Neural progenitor cell (in vitro differentiated cells): ENCODE data around the gene REV3L. TPM values are rescaled to one million over a fixed set of nuclear protein-coding genes. Genes with fewer than 3 reads are reported as not detected.

ENCODE experiments used
- DNase-seq: peaks from one replicate; pipeline ENCODE4 v3.0.0-alpha.2; 2016; ENCODE audit warnings: low spot score
- H2AFZ ChIP-seq: fragments of 200-600 bp; sonication (generic); replicated peaks from 2 replicates; pipeline ENCODE4 v1.6.1; 2016; ENCODE audit warnings: antibody characterized with exemption
- H3F3A ChIP-seq: fragments of 200-600 bp; sonication (generic); 2 replicates; pipeline ENCODE4 v1.6.1; 2016; ENCODE audit warnings: antibody characterized with exemption, low read depth
- H3K27ac ChIP-seq: fragments of 200-600 bp; sonication (generic); 2 replicates; pipeline ENCODE4 v1.5.1; 2016; ENCODE audit warnings: mild to moderate bottlenecking
- H3K27me3 ChIP-seq: fragments of 200-600 bp; sonication (generic); 2 replicates; pipeline ENCODE4 v1.6.1; 2016; ENCODE audit warnings: mild to moderate bottlenecking, moderate library complexity
- H3K36me3 ChIP-seq: fragments of 200-600 bp; sonication (generic); 2 replicates; pipeline ENCODE4 v1.5.1; 2016
- H3K4me1 ChIP-seq: fragments of 200-600 bp; sonication (generic); 2 replicates; pipeline ENCODE4 v1.6.1; 2016; ENCODE audit warnings: mixed run types
- H3K4me2 ChIP-seq: fragments of 200-600 bp; sonication (generic); 2 replicates; pipeline ENCODE4 v1.6.1; 2016
- H3K4me3 ChIP-seq: fragments of 200-600 bp; sonication (generic); 2 replicates; pipeline ENCODE4 v1.5.1; 2016
- H3K79me2 ChIP-seq: fragments of 200-600 bp; sonication (generic); 2 replicates; pipeline ENCODE4 v1.6.1; 2016; ENCODE audit warnings: low read depth
- H3K9ac ChIP-seq: fragments of 200-600 bp; sonication (generic); 2 replicates; pipeline ENCODE4 v1.6.1; 2016
- H3K9me3 ChIP-seq: fragments of 200-600 bp; sonication (generic); 2 replicates; pipeline ENCODE4 v1.5.1; 2016; ENCODE audit warnings: low read depth
- H4K20me1 ChIP-seq: fragments of 200-600 bp; sonication (generic); 2 replicates; pipeline ENCODE4 v1.6.1; 2016; ENCODE audit warnings: low read depth
- H3K27ac Mint-ChIP-seq: 3 replicates; pipeline ENCODE4 v1.8.0; 2021; ENCODE audit warnings: mixed read lengths
- H3K27me3 Mint-ChIP-seq: 2 replicates; pipeline ENCODE4 v1.8.0; 2022; ENCODE audit warnings: low read depth, mild to moderate bottlenecking, inconsistent platforms, moderate library complexity, mixed read lengths; ENCODE audit not compliant: insufficient read depth
- H3K36me3 Mint-ChIP-seq: 3 replicates; pipeline ENCODE4 v1.8.0; 2021; ENCODE audit warnings: mixed read lengths
- H3K4me1 Mint-ChIP-seq: 3 replicates; pipeline ENCODE4 v1.8.0; 2021; ENCODE audit warnings: mixed read lengths
- H3K4me3 Mint-ChIP-seq: 3 replicates; pipeline ENCODE4 v1.8.0; 2021; ENCODE audit warnings: mild to moderate bottlenecking, moderate library complexity, mixed read lengths
- H3K9me3 Mint-ChIP-seq: 3 replicates; pipeline ENCODE4 v1.8.0; 2020; ENCODE audit warnings: mixed read lengths
- EZH2 ChIP-seq: fragments of 200-600 bp; sonication (generic); IDR thresholded peaks from 2 replicates; pipeline ENCODE4 v1.6.1; 2017; ENCODE audit warnings: antibody characterized with exemption, mild to moderate bottlenecking, moderate library complexity
- EZH2phosphoT487 ChIP-seq: fragments of 200-600 bp; sonication (generic); IDR thresholded peaks from 2 replicates; pipeline ENCODE4 v1.6.1; 2017; ENCODE audit warnings: antibody characterized with exemption
- total RNA-seq: library from RNA; depleted of rRNA; stranded (reverse); fragments of >200 nt; gene quantifications from 2 replicates; pipeline ENCODE4 v1.2.3, GENCODE V29; 2015; ENCODE audit warnings: low replicate concordance
- TF ChIP-seq, protein P1 (sequence below): fragments of 200-600 bp; sonication (generic); IDR thresholded peaks from 2 replicates; pipeline ENCODE4 v1.5.1; 2017; ENCODE audit warnings: antibody characterized with exemption, mild to moderate bottlenecking

REV3L gene
- total RNA-seq, 1 donor from 2014 or later: 23.5 TPM

DNA sequence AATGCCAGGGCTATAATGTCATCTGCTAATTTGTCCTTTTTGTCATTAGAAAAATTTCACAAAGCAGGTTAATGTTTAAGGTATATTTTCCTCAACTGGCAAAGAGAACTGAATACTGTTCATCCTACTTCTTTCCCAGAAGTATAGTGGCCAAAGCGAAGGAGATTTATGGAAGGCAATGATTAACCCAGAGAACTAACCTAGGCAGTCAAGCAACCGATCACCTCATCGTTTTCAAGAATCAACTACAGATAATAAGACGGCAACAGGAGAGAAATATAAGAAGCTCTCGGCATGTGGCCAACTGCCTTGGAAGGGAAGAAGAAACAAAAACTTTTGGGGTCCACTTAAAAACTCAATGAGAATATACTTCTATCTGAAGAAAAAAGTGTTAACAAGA, 38.2 kb downstream of the REV3L start:
- H4K20me1 ChIP-seq: peaks cover 24% of the 10 kb centered on the region
- no peak overlapping the region for H2AFZ ChIP-seq
- no peak overlapping the region for H3K27ac ChIP-seq
- peaks cover 4% of the 10 kb centered on the region for H3K9me3 Mint-ChIP-seq
- no peak overlapping the region for H3K4me2 ChIP-seq
- H3K36me3 Mint-ChIP-seq: peaks cover 17% of the 10 kb centered on the region
- H3K27me3 Mint-ChIP-seq: no peaks in the 10 kb centered on the region
- no peaks in the 10 kb centered on the region for H3K9me3 ChIP-seq
- H3K79me2 ChIP-seq: peaks cover 35% of the 10 kb centered on the region
- no peak overlapping the region for H3K4me3 Mint-ChIP-seq
- H3K4me1 ChIP-seq: no peaks in the 10 kb centered on the region
- no peaks in the 10 kb centered on the region for H3K4me1 Mint-ChIP-seq
- TF ChIP-seq, protein P1, sequence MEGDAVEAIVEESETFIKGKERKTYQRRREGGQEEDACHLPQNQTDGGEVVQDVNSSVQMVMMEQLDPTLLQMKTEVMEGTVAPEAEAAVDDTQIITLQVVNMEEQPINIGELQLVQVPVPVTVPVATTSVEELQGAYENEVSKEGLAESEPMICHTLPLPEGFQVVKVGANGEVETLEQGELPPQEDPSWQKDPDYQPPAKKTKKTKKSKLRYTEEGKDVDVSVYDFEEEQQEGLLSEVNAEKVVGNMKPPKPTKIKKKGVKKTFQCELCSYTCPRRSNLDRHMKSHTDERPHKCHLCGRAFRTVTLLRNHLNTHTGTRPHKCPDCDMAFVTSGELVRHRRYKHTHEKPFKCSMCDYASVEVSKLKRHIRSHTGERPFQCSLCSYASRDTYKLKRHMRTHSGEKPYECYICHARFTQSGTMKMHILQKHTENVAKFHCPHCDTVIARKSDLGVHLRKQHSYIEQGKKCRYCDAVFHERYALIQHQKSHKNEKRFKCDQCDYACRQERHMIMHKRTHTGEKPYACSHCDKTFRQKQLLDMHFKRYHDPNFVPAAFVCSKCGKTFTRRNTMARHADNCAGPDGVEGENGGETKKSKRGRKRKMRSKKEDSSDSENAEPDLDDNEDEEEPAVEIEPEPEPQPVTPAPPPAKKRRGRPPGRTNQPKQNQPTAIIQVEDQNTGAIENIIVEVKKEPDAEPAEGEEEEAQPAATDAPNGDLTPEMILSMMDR: no peak
- TF ChIP-seq EZH2 (no peak), EZH2phosphoT487 (no peak)
- no peak overlapping the region for H3K4me3 ChIP-seq
- no peaks in the 10 kb centered on the region for H3K36me3 ChIP-seq
- H3K27me3 ChIP-seq: no peaks in the 10 kb centered on the region
- DNase-seq: no peak
- no peak overlapping the region for H3K9ac ChIP-seq
- no peak overlapping the region for H3K27ac Mint-ChIP-seq
- H3F3A ChIP-seq: no peaks in the 10 kb centered on the region

DNA sequence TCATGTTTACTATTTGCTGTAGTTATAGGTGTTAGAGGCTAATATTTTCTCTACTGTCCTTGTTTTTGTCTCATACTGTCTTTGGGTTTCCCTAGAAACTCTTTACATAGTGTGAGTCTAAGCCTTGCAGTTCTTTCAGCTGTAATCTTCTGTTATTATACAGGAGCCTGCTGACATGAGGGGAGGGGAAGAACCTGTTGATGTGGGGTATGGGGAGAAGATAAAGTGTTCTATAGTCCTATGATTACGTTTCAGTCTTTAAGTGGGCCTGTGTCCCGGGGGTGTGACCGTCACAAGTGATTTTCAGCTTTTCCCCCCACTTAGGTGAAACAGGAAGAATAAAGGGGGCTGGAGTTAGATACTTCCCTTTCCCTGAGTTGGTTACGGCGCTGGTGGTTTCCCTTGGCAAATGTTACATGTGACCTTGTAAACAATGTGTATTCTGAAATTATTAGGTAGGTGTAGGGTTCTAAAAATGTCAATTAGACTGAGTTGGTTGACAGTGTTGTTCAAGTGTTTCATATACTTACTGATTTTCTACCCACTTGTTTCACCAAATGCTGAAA, 41.3 kb downstream of the REV3L start:
- no peak for DNase-seq
- peaks cover 20% of the 10 kb centered on the region for H3K36me3 Mint-ChIP-seq
- Histone ChIP-seq H3K36me3 (no peaks in the 10 kb centered on the region), H3K4me1 (no peaks in the 10 kb centered on the region), H2AFZ (no peak overlapping the region), H3K27ac (no peak overlapping the region), H4K20me1 (peaks cover 7% of the 10 kb centered on the region), H3K4me3 (no peak overlapping the region), H3K79me2 (peaks cover 44% of the 10 kb centered on the region), H3K4me2 (no peak overlapping the region), H3K9ac (no peak overlapping the region), H3K9me3 (no peaks in the 10 kb centered on the region), H3K27me3 (no peaks in the 10 kb centered on the region), H3F3A (no peaks in the 10 kb centered on the region)
- H3K27me3 Mint-ChIP-seq: no peaks in the 10 kb centered on the region
- peaks cover 4% of the 10 kb centered on the region for H3K9me3 Mint-ChIP-seq
- no peak overlapping the region for H3K4me3 Mint-ChIP-seq
- no peak for TF ChIP-seq EZH2
- TF ChIP-seq, protein P1: no peak
- TF ChIP-seq EZH2phosphoT487: no peak
- no peak overlapping the region for H3K27ac Mint-ChIP-seq
- H3K4me1 Mint-ChIP-seq: no peaks in the 10 kb centered on the region

DNA sequence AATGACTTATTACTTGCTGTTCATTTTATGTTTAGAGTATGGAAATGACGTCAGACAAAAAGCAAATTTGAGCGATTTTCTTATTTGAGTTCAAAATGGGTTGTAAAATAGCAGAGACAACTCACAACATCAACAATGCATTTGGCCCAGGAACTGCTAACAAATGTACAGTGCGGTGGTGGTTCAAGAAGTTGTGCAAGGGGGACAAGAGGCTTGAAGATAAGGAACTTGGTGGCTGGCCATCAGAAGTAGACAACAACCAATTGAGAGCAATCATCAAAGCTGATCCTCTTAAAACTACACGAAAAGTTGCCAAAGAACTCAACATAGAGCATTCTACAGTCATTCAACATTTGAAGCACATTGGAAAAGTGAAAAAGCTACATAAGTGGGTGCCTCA, 43.8 kb downstream of the REV3L start:
- no peak overlapping the region for H3K4me3 ChIP-seq
- H3K4me2 ChIP-seq: no peak overlapping the region
- no peaks in the 10 kb centered on the region for H3K27me3 ChIP-seq
- peaks cover 19% of the 10 kb centered on the region for H3K9me3 Mint-ChIP-seq
- H3K4me1 ChIP-seq: no peaks in the 10 kb centered on the region
- H3F3A ChIP-seq: no peaks in the 10 kb centered on the region
- H3K36me3 Mint-ChIP-seq: peaks cover 26% of the 10 kb centered on the region
- no peaks in the 10 kb centered on the region for H3K36me3 ChIP-seq
- H2AFZ ChIP-seq: no peak overlapping the region
- no peak overlapping the region for H3K27ac Mint-ChIP-seq
- H3K9me3 ChIP-seq: no peaks in the 10 kb centered on the region
- peaks cover 47% of the 10 kb centered on the region for H3K79me2 ChIP-seq
- no peaks in the 10 kb centered on the region for H3K4me1 Mint-ChIP-seq
- no peak overlapping the region for H3K4me3 Mint-ChIP-seq
- no peak overlapping the region for H3K9ac ChIP-seq
- DNase-seq: no peak
- no peak overlapping the region for H3K27ac ChIP-seq
- TF ChIP-seq, protein P1: no peak
- no peak for TF ChIP-seq EZH2
- H4K20me1 ChIP-seq: no peaks in the 10 kb centered on the region
- H3K27me3 Mint-ChIP-seq: no peaks in the 10 kb centered on the region
